ENCODE measurements around the gene XYLT1.
"Not testable (repeated sequence)": the region's sequence is repeated elsewhere in the genome, so short reads cannot be mapped to it uniquely, and the experiment has no call there.

The XYLT1 gene

DNA sequence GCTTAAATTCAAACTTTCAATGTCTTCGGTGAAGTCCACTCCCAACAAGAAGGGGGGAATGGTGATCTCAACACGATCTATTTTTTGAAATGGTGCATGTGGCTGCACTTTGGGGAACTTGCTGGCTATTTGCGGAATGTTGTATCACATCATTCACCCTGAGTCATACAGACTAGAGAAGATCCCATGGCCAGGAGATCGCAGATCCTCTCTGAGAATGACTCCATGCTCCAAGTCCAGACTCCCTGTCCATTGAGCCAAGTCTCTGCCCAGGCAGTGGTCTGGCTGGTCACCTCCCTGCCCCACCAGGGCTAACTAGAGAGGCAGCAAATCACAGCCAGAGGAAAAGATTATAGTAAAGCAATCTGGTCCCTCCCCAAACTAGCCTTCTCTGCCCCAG lies 120.6 kb downstream of the XYLT1 start:
- DNase-seq: no peak

DNA sequence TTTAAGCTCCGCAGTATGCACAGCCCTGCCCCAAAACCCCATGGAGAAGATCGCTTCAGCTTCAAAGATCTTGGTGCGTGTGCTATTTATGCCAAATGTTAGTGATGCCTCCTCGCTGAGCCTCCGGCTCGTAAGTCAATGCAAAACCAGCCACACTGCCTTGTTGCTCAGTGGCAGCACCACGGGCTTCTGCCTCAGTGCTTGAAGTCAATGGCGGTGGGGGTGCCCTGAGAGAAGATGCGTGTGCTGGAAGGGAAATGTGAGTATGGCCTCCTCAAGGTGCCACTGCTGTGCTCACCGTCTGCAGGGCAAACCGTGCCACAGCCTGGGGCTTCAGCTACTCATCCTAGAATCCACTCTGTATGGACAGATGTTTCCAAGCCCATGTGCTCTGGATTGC lies 121.9 kb downstream of the XYLT1 start:
- DNase-seq: no peak

DNA sequence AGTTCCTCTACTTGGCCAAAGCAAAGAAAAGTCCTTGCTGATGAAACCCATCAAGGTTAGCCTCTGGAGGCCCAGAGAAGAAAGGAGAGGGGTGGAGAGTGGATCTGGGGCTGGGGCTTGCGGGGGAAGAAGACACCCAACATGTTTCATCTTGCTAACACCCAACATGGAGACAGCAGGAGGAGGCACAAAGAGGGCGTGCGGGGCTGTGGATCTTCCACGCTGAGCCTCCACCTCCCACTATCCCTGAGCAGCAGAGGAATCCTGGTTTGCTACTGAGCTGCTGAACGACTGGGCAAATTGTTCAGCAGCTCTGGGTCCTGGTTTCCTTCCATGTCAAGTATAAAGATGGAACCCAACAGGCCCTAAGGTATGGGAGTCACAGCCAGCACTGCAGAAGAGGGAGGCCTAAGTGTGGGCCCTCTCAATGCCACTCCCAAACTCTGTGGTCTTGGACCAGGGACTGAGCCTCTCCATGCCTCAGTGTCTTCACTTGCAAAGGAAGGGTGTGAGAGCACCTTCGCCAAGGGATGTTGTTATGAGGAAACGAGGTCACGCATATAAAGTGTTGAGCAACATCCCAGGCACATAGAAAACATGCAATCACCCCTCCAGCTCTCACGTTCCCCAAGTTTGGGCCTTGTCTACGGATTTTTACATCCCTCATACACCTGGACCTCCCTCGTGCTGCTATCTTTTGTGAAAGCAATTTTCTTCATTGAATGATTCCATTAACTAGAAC lies 122.5 kb downstream of the XYLT1 start:
- DNase-seq: no peak

DNA sequence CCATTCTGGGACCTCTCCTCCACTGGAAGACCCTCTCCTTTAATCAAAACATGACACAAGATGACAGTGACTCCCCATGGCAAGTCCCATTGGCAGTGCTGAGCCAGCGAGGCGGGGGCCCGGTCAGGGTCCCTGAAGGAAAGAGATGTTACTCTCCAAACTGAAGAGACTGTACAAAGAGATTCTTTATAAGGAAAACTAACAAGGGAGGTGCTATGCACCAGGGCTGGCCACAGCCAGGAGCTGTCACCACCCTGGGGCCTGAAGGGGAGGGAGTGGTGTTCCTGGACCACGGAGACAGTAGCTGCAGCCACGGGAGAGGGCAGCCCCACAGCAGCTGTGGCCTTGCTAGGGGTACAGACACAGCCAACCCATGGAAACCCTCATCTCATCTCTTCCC lies 123.1 kb downstream of the XYLT1 start:
- no peak for DNase-seq

DNA sequence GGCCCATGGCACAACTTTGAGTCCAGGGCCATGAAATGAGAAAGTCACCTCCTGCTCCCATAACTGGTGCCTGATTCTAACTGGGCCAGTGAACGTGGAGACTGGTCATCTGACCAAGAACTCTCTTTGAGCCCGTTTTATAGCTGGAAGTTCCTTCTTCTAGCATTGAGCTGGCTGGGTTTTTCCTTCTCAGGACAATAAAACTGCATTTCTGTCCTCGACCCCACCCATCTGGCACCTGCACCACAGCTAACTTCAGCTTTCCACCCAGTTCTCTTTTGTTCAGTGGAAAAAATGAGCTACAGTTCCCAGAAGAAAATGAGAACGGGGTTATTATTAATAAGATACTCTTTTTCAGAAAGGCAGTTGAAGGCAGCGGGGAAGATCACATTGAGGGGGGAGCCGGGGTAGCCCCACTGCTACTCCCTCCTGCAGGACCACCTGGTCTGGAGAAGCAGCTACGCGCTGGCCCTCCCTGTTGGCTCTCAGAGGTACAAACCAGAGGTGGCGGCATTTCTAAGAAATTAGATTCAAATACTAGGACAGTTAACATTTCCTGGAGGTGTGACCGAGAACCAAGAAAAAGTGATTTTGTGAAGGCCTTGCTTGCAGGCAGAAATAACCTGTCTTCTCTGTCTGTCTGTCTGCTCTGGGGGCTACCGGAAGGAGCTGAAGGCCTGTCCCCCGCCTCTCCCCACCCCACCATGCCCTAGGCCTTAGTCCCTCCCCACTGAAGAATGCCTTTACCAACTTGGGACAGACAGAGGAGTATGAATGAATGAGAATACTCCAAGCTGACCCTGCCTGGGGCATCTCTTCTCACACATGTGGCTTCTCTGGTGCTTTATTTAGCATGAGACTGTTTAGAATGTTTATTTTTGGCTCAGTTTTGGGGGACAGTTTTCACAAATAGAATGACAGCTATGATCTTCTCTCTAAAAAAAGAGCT lies 123.9 kb downstream of the XYLT1 start:
- DNase-seq: no peak

DNA sequence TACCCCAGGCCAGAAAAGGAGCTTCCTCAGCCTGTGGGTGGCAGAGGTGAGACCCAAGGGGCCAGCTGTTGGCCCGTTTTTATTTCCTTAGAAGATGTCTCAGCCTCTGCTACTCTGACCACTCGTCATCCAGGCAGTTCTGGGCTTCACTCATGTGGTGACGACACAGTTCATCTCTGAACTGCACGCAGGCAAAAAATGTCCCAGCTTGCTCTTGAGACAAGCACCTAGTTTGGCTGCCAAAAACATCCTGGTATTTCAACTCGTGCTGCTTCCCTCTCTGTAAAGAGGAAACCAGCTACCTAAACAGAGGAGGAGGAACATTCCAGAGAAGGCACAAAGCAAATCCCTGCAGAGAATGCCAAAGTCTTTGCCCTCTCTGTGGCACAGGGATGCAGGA lies 125.7 kb downstream of the XYLT1 start:
- DNase-seq: no peak

DNA sequence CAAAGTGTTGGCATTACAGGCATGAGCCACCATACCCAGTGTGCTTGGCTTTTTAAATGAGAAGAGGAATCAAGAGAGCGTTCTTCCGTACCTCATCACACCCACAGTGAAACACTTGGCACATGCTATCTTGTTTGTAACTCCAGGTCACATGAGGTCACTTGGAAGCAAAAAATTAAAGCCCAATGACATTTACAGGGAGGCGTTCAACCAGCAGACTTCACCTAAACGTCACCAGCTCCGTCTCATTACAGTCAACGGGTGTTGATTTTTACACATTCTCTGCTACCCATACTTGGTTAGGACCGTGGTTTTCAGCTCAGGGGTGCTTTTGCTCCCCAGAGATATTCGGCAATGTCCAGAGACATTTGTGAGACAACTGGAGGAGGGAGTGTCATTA lies 127.0 kb downstream of the XYLT1 start:
- DNase-seq: no peak

DNA sequence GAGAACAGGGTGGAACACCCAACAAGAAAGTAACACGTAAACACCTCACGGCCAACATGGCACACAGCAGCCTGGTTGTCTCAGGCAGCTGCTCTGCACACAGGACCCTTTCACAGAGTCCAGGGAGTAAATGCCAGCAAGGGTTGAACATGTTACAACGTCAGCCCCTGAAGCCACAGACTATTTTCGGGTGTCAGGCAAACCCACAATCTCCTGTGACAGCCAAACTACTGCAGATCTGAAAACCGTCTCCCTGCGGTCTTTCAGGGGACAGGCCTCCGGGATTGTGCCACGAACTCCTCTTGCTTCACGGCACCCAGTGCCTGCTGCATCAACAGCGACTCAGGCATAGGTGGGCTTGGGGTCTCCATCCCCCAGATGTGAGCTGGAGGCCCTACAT lies 127.7 kb downstream of the XYLT1 start:
- DNase-seq: no peak

DNA sequence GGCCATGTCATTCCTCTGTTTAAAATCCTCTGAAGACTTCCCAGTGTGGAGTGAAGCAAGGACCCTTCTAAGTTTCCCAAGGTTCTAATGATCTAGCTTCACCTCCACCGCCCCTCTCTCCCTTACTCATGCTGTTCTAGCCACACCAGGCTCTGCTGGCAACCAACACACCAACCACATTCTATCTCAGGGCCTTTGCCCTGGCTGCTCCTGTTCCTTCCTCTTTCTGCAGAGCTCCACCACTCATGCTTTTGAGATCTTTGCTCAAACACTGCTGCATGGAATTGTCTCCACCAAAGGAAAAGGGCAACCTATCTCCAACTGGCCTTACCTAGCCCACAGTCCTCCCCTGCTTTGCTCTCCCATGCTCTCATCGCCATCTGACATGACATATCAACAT lies 128.7 kb downstream of the XYLT1 start:
- no peak for DNase-seq

DNA sequence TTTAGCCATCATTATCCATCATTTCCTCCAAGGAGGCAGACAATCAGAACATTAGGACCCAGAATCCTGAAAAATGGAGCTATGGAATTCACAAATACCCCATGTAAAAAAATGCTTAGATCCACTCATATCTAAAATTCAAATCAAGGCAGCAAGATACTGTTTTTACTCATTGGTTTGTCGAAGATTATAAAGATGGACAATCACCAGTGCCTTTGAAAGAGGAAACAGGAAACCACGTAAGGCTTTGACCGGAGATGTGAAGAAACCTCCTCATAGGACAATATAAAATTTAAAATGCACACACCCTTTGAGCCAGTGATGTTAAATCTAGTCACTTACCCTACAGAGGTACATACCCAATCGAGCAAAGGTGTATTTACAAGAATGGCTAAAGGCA lies 130.0 kb downstream of the XYLT1 start:
- DNase-seq: no peak

DNA sequence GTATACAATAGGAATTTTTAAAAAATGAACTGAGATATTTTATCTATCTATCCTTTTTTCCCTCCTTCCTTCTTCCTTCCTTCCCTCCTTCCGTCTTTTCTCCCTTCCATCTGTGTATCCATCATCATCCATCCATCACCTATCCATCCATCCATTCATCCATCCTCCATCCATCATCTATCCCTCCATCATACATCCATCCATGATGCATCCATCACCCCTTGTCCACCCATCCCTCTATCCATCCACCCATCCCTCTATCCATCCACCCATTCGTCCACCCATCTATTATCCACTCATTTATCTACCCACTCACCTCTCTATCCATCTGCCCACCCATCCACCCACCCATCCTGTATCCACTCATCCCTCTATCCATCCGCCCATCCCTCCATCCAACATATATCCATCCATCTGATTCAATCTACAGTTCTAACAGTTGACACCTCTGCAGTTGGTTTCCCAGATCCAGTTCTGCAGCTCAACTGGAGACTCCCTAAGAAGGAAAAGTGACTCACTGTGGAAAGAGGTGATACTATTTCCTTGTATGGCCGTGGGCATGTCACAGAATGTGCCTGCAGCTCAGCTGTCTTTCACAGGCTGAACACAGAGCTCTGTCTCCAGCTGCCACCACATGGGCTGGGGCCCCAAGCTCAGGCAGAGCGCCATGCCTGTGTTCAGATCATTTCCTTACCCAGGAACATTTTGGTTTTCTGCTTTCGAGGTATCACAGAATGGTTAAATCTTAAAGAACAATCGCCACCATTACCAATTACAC lies 130.8 kb downstream of the XYLT1 start:
- no peak for DNase-seq

DNA sequence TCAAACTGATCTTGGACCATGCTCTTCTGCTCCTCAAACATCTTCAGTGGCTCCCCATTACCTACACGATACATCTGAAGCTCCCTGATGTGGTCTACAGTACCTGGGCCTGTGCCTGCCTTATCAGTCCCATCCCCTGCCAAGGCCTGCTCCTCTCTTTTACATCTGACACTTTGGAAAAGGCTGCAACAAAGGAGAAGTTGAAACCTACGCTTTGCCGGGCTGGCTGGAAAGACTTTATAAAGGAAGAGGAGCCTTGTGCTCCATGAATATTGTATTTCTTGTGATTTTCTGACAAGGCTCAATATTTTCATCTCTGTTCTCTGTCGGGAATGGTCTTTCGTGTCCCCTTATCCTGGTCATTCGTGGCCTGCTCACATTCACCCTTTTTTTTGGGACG lies 132.5 kb downstream of the XYLT1 start:
- DNase-seq: no peak

DNA sequence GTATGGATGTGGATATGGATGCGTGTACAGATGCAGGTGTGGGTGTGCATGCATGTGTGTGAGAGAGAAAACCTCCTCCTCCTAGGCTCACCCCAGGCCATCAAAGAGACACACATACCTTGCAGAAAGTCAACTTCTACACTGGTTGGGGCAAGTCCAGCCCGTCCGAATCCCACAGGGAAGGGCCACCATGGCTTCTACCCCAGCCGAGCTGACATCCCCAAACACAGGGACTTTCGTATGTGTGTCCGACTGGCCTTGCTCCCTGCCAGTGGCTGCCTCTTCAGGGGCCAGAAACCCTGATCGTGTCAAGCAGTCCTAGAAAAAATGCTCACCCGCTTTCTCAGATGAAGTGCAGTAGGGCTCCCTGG lies 134.2 kb downstream of the XYLT1 start:
- DNase-seq: no peak

DNA sequence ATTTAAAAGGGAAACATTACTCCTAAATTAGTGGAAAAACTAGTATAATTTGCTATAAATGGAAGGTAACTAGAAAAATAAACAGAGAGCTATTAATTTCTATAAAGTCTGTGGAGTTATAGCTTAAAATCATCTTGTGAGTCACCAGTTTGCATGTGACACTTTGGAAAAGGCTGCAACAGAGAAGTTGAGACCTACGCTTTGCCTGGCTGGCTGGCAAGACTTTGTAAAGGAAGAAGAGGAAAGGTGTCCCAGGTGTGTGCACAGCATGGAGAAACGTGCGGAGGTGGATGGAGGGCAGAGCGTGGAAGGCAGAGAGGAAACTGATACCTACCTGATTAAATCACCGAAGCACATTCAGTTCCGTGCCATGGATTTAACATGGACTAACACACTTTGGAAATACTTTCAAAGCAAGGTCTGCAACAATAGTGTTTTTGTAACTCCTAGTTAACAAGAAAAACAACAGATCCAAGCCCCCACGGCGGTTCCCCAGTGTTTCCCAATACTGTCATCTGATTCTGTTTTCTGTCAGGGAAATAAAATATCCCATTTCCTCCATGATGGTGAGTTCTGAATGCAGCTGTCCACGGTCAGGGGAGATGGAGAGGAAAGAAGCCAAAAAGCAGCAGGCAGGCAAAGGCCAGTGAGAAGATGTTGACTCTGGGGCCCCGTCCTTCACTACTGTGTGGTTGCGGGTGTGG lies 134.8 kb downstream of the XYLT1 start:
- no peak for DNase-seq

DNA sequence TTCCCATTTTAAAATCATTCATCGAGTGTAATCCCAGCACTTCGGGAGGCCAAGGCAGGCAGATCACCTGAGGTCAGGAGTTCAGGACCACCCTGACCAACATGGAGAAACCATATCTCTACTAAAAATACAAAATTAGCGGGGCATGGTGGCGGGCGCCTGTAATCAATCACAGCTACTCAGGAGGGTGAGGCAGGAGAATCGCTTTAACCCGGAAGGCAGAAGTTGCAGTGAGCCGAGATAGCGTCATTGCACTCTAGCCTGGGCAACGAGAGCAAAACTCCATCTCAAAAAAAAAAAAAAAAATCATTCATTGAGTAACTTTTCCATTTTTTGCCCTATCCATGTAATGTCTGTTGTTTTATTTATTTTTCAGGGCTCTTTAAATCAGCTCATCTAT lies 135.4 kb downstream of the XYLT1 start:
- DNase-seq: not testable (repeated sequence)

DNA sequence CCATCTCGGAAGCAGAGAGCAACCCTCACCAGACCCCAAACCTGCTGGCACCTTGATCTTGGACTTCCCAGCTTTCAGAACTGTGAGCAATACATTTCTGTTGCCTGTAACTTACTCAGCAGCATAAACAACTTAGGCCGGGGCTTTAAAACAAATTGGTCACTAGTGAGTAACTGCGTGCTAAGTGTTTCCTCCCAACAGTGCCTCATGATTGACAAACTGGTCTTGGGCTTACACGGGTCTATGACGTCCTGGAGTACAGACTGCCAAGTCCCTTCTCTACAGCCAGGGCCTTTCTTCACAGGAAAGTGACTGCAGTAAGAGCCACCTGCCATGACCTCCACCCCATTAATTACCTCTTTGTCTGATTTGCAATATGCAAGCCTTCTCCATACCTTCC lies 136.7 kb downstream of the XYLT1 start:
- no peak for DNase-seq

DNA sequence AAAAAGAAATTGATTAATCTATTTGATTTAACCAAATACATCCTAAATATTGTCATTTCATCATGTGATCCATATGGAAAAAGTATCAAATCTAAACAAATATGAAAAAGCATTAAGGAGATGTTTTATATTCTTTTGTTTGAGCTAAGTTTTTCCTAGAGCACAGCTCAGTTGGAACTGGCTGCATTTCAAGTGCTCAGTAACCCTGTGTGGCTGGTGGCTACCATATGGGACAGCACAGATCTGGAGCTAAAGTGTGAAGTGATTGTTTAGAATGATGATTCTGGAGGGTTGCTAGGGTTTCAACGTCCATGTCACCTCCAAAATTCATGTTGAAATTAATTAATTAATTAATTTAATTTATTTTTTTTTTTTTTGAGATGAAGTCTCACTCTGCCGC lies 137.5 kb downstream of the XYLT1 start:
- no peak for DNase-seq

DNA sequence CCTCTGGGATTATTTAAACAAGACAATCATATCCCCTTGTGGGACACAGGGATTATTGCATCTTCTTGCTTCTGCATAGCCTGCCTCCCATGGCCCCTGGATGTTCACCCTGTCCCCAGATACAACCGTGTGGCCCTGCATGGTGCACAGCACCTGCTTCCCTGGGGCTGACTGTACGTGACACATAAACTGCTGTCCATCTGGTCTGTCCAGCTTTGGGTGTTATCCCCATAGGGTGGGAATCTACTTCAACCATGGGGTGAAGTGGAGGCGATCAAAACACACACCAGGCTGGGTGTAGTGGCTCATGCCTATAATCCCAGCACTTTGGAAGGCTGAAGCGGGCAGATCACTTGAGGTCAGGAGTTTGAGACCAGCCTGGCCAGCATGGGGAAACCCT lies 138.8 kb downstream of the XYLT1 start:
- no peak for DNase-seq

DNA sequence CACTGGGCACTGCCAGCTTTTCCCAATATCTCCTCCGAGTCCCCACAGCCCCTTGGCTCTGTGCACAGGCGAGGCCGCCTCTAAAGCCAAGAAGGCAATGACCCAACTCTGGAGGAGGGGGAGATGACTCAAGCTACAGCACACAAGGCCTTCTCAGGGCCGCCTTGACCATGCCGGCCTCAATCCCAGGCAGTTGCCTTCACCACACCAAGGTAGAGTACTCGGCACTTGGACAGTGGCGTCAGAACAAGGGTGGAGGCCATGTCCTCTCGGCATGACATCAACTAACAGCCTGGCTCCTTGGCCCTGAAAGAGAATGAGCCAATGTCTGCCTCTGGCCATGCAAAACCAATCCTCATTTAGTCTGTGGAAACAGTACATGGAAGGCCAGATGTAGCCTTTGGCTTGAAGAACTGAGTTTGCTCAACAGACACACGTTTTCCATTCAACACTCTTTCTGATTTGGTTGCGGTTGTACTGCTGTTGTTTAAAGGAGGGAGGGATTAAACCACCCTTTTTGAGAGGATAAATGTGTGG lies 139.6 kb downstream of the XYLT1 start:
- no peak for DNase-seq

DNA sequence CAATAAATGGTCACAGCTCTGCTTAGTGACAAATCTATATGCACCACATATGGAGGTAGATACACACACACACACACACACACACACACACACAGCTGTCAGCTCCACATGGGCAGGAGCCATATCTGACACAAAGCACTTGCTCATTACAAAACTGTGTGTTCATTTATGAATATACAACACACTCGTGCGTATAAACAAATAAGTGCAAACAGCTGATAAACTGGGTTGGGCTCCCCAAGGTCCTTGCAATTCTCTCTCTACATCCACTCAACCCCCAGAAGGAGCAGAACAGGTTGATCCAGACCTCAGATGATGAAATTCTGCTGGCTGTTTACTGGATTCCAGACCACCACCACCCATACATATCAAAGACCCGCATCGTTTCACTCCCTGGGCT lies 140.7 kb downstream of the XYLT1 start:
- no peak for DNase-seq

DNA sequence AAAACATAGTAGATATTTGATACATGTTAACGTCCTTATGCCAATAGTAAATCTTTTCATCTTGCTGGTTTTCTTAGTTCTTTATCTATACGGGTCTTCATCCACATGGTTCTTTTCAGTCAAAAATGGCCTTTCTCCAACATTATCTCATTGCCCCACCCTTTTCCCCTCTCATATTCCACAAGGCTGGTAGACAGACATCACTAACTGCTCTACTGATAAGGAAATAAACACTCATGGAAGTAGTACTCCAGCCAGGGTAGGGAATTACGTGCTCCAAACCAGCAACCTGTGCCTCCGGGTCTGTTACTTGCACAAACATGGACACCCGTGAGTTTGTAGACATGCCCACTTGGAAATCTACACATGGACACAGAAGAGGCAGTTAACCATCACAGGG lies 141.4 kb downstream of the XYLT1 start:
- DNase-seq: no peak

DNA sequence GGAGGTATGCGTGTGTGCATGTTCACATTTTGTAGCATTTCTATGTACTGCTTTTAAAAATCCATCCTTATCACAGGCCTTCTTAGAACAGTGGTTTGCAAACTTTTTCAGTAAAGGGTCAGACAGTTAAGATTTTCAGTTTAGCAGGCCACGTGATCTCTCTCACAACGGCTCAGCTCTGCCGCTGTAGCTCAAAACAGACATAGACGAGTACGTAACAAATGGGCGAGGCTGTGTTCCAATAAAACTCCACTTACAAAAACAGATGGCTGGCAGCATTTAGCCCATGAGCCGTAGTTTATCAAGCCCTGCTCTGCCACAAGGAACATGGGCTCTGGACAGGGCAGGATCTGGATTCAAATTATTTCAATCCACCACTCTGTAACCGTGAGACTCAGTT lies 141.8 kb downstream of the XYLT1 start:
- DNase-seq: no peak

Measured in activated effector memory CD4-positive, alpha-beta T cell treated with anti-CD3 and anti-CD28 coated beads, Interleukin-2, amount 50 U/mL, for 16 hours (primary cell).